NCI-H2029 (cell line): ENCODE measurements around the gene IGF2.

ENCODE experiments used
- DNase-seq: peaks from one replicate; lab custom pipeline; 2025; lab: John Stamatoyannopoulos, UW

The IGF2 gene

GRCh38 chr11:2091786-2092463, 47.3 kb downstream of the IGF2 start:
- DNase-seq: no peak

DNA sequence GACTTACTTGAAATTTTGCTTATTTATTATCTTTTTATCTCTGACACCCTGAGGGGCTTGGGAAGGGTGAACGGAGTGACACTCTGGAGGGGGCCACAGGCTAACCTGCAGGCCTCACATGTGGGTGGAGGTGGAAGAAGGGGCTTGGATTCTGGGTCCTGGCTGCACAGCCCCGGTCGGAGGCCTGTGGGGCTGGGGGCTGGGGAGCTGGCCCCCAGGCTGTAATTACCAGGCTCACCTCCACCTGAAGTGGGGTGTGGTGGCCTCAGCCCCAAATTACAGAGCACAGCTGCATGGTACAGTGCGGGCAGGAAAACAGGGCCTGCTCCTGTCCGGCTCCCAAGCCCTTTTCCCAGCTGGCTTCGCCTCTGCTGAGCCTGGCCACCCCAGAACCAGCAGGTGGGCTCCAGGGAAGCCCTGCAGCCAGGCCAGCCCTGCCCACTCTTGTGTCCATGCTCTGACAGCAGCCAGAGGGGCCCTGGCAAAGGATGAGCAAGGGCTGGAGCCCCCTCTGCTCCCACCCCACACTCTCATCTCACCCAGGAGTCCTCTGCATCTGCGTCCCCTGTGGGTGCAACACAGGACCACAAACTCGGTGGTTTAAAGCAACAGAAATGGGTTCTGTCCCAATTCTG, 48.0 kb downstream of the IGF2 start:
- DNase-seq: no peak

DNA sequence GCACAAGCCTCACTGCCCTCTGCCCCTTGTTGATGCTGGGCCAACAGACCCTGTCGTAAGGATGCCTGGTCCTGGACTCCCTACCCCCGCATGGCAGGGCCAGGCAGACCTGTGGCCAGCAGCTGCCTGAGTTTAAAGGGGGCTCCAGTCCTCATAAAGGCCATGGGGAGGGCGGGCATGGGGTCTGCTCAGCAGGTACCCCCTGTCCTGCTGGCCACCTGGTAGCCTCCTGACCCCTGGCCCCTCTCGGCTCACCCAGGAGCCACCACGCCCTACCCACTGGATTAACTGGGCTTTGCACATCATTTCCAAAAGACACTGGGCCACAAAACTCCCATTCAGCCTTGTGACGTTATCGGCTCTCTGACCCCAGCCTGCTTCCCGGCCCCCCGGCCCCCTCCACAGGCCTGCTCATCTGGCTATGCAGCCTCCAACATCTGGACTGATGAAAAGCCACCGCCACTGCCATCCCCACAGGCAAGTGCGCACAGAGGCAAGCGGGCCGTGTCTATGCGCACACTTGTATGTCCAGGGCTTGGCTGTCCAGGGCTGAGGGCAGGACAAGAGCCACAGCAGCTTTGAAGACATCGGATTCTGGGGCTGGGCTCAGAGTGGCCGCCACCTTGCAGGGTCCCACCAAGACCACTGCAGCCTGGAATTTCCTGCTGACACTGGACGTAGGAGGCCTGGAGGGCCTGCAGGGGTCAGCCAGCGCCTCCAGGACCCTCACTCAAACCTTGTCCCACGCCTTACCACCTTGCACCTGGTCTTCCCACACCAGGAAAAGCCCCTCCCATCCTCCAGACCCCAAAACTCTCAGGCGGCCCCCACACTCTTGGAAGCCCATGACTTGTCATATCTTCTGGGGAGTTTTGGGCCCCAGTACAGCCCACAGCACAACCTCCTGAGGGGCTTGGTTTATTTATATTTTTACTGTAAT, 48.7 kb downstream of the IGF2 start:
- no peak for DNase-seq

DNA sequence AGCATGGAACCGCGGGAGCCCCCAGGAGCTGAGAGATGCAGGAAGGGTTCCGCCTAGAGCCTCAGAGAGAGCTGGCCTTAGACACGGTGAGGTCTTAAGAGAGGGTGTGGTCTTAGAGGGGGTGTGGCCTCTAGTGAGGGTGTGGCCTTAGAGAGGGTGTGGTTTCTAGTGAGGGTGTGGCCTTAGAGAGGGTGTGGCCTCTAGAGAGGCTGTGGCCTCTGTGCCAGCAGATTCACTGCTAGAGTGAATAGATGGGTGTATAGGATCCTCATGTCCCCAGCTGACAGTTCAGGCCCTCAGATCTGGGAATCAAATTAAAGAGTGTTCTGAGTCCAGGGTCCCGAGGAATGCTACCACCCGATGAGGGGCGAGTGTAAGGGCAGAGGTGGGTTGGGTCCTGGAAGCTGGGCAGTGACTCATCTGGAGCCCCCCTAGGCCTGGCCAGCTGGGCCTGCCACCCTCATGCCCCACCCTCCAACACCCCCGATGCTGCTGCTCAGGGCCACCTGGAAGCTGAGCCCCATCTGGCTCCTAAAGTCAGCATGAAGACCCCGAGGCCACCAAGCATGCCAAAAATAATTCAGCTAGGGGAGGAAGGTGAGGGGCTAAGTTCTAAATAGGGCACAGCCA, 49.5 kb downstream of the IGF2 start:
- peak; percentile 20 for DNase-seq

DNA sequence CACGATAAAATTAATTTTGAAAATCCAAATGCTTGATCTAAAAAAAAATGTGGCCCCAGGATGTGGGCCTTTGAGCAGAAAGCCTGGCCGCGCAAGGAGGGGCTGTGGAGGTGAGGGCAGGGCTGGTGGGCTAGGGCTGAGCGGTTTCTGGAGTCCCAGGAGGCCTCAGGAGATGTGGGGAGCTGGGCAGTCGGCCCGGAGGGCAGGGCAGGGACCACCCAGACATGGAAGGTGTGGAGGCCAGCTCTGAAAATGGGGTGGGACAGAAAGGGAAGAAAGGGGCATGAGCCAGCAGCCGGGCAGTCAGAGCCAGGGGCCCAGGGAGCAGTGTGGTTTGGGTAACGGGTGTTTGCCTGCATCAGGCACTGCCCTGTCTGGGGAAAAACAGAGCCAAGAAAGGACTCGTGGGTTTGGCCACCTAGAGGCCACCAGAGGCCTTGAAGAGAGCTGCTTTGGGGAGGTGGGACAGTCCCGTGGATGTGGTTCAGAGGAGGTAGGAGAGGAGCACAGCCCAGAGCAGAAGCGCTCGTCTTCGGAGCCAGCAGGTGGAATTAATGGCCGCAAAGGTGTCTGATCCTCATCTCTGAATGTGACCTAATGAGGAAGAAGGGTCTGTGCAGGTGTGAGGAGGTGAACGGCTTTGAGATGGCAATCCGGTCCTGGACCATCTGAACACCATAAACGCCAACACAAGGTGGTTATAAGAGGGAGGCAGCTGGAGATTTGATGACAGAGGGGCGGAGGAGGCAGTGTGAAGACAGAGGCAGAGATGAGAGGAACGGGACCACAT, 50.2 kb downstream of the IGF2 start:
- DNase-seq: no peak

- DNase-seq: no peak
Observed at GRCh38 chr11:2088284-2088683, 50.9 kb downstream of the IGF2 start.

- DNase-seq: no peak
Observed at GRCh38 chr11:2086239-2087040, 52.7 kb downstream of the IGF2 start.

GRCh38 chr11:2085251-2086066, 53.7 kb downstream of the IGF2 start:
- DNase-seq: no peak

- no peak for DNase-seq
Observed at GRCh38 chr11:2084721-2085120, 54.5 kb downstream of the IGF2 start.
